ENCODE measurements around the gene S100B.

The S100B gene

GRCh38 chr21:46572850-46573249 lies 32.0 kb downstream of the S100B start:
- Mint-ChIP-seq H3K9me3 (peaks cover 50% of the 10 kb centered on the region), H3K36me3 (ENCODE audit: low read depth) (peaks cover 85% of the 10 kb centered on the region)

DNA sequence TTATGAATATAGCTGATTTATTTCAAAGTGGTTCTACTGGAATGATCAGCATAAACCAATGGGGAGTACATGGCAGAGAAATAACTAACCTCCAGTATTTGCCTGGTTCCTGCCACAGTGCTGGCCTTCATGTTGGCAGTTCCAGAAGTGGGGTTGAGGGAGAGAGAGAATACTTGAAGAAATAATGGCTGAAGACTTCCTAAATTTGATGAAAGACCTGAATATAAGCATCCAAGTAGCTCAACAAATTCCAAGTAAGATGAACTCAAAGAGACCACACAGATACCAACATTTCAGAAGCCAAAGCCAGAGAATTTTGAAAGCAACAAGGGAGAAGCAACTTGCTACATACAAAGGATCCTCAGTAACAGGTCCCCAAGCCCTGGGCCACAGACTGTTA lies 34.3 kb downstream of the S100B start:
- Mint-ChIP-seq H3K4me1 (no peaks in the 10 kb centered on the region), H3K27ac (no peak overlapping the region), H3K36me3 (ENCODE audit: low read depth) (peaks cover 88% of the 10 kb centered on the region), H3K4me3 (no peak overlapping the region), H3K27me3 (ENCODE audit: low read depth, poor library complexity) (peaks cover 4% of the 10 kb centered on the region), H3K9me3 (peaks cover 31% of the 10 kb centered on the region)
- no peak for TF ChIP-seq CTCF (IDR thresholded peaks at IDR 0.05)
- no peak for DNase-seq

More at GRCh38 chr21:46572850-46573249, 32.0 kb downstream of the S100B start:
- no peaks in the 10 kb centered on the region for H3K27me3 Mint-ChIP-seq (ENCODE audit: low read depth, poor library complexity)
- no peaks in the 10 kb centered on the region for H3K4me1 Mint-ChIP-seq
- H3K27ac Mint-ChIP-seq = no peak overlapping the region
- no peak for TF ChIP-seq CTCF (IDR thresholded peaks at IDR 0.05)
- no peak overlapping the region for H3K4me3 Mint-ChIP-seq
- no peak for DNase-seq

GRCh38 chr21:46570119-46570518 lies 34.8 kb downstream of the S100B start:
- no peak for TF ChIP-seq CTCF (IDR thresholded peaks at IDR 0.05)
- no peak for DNase-seq
- peaks cover 26% of the 10 kb centered on the region for H3K9me3 Mint-ChIP-seq
- peaks cover 4% of the 10 kb centered on the region for H3K27me3 Mint-ChIP-seq (ENCODE audit: low read depth, poor library complexity)
- H3K4me1 Mint-ChIP-seq = no peaks in the 10 kb centered on the region
- H3K36me3 Mint-ChIP-seq (ENCODE audit: low read depth) = peaks cover 88% of the 10 kb centered on the region
- no peak overlapping the region for H3K27ac Mint-ChIP-seq
- no peak overlapping the region for H3K4me3 Mint-ChIP-seq

DNA sequence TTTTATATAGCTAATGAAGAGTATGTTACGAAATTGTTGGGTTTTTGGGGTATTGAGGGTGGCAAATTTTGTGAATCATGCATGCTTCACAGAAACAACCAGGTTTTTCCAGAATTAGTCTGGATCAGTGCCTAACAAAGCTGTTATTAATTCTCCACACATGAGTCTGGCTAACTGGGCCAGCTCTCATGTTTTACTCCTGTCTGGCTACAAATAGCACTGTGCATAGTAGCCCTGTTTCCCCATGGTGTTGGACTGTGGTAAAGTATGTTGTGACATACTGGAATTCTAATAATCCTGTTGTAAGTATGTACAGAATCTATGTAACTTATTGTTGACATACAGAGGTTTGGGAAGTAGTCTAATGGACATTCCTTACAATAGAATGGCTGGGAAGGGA lies 35.8 kb downstream of the S100B start:
- Mint-ChIP-seq H3K9me3 (peaks cover 26% of the 10 kb centered on the region), H3K27me3 (ENCODE audit: low read depth, poor library complexity) (peaks cover 4% of the 10 kb centered on the region), H3K36me3 (ENCODE audit: low read depth) (peaks cover 80% of the 10 kb centered on the region), H3K4me1 (no peaks in the 10 kb centered on the region), H3K4me3 (no peak overlapping the region), H3K27ac (no peak overlapping the region)
- DNase-seq = no peak
- no peak for TF ChIP-seq CTCF (IDR thresholded peaks at IDR 0.05)

- H3K9me3 Mint-ChIP-seq = peaks cover 21% of the 10 kb centered on the region
- no peak for DNase-seq
- H3K27ac Mint-ChIP-seq = no peak overlapping the region
- no peaks in the 10 kb centered on the region for H3K4me1 Mint-ChIP-seq
- H3K36me3 Mint-ChIP-seq (ENCODE audit: low read depth) = peaks cover 75% of the 10 kb centered on the region
- H3K4me3 Mint-ChIP-seq = no peak overlapping the region
- peaks cover 4% of the 10 kb centered on the region for H3K27me3 Mint-ChIP-seq (ENCODE audit: low read depth, poor library complexity)
- TF ChIP-seq CTCF (IDR thresholded peaks at IDR 0.05) = no peak
Measured at GRCh38 chr21:46568562-46568961, 36.3 kb downstream of the S100B start.

GRCh38 chr21:46567348-46567747 lies 37.5 kb downstream of the S100B start:
- DNase-seq = no peak
- Mint-ChIP-seq H3K4me3 (no peak overlapping the region), H3K36me3 (ENCODE audit: low read depth) (peaks cover 70% of the 10 kb centered on the region), H3K4me1 (no peaks in the 10 kb centered on the region), H3K9me3 (peaks cover 16% of the 10 kb centered on the region), H3K27ac (no peak overlapping the region), H3K27me3 (ENCODE audit: low read depth, poor library complexity) (peaks cover 4% of the 10 kb centered on the region)
- TF ChIP-seq CTCF (IDR thresholded peaks at IDR 0.05) = no peak
